ENCODE measurements around the gene TCEA3. TPM values are rescaled to one million over a fixed set of nuclear protein-coding genes. Genes with fewer than 3 reads are reported as not detected.
A peak's percentile ranks its signal among the peaks of the same experiment; 100 is the strongest.

Gene TCEA3
- polyA plus RNA-seq, 4 donors = 20.5 to 55.2 (median 32.4) TPM

- Histone ChIP-seq H3K4me3 (ENCODE audit: low read depth in 1 of 3, low read length in 3 of 3) (no peak overlapping the region), H3K9me3 (ENCODE audit: control insufficient read depth in 2 of 2, insufficient read depth in 1 of 2, low read depth in 1 of 2, low read length in 1 of 2) (no peaks in the 10 kb centered on the region), H3K36me3 (ENCODE audit: control insufficient read depth in 3 of 3, insufficient read depth in 2 of 3, low read depth in 1 of 3, low read length in 3 of 3) (peaks cover 0 to 10% (median 2%) of the 10 kb centered on the region in 3 donors), H3K27ac (ENCODE audit: low read depth in 1 of 3, low read length in 2 of 3) (no peak overlapping the region), H3K27me3 (ENCODE audit: control insufficient read depth in 3 of 3, insufficient read depth in 3 of 3, low read length in 3 of 3) (no peaks in the 10 kb centered on the region), H3K4me1 (ENCODE audit: control insufficient read depth in 3 of 3, insufficient read depth in 2 of 3, low read depth in 1 of 3, low read length in 2 of 3) (peaks cover 0 to 11% (median 0%) of the 10 kb centered on the region in 3 donors)
- DNase-seq (no peak), FAIRE-seq (no peak)
- 92 to 94% (median 93%) methylated on average over 8 of the region's 8 CpGs for WGBS, 3 donors
These were observed 17.4 kb downstream of the TCEA3 start for GRCh38 chr1:23407016-23407630.

GRCh38 chr1:23405946-23406345 lies 18.6 kb downstream of the TCEA3 start:
- Histone ChIP-seq H3K27me3 (ENCODE audit: control insufficient read depth in 3 of 3, insufficient read depth in 3 of 3, low read length in 3 of 3) (no peaks in the 10 kb centered on the region), H3K27ac (ENCODE audit: low read depth in 1 of 3, low read length in 2 of 3) (no peak overlapping the region), H3K36me3 (ENCODE audit: control insufficient read depth in 3 of 3, insufficient read depth in 2 of 3, low read depth in 1 of 3, low read length in 3 of 3) (peaks cover 0 to 10% (median 2%) of the 10 kb centered on the region in 3 donors), H3K4me3 (ENCODE audit: low read depth in 1 of 3, low read length in 3 of 3) (no peak overlapping the region), H3K9me3 (ENCODE audit: control insufficient read depth in 2 of 2, insufficient read depth in 1 of 2, low read depth in 1 of 2, low read length in 1 of 2) (no peaks in the 10 kb centered on the region), H3K4me1 (ENCODE audit: control insufficient read depth in 3 of 3, insufficient read depth in 2 of 3, low read depth in 1 of 3, low read length in 2 of 3) (peaks cover 0 to 11% (median 0%) of the 10 kb centered on the region in 3 donors)
- 75 to 87% (median 86%) methylated on average over 3 of the region's 3 CpGs for WGBS, 3 donors
- no peak for FAIRE-seq
- no peak for DNase-seq

GRCh38 chr1:23403735-23404486 lies 20.6 kb downstream of the TCEA3 start:
- 3 to 9% (median 7%) methylated on average over 19 of the region's 19 CpGs for WGBS, 3 donors
- Histone ChIP-seq H3K27ac (ENCODE audit: low read depth in 1 of 3, low read length in 2 of 3) (peak overlapping the region; percentile 47 to 68 (median 64)), H3K4me1 (ENCODE audit: control insufficient read depth in 3 of 3, insufficient read depth in 2 of 3, low read depth in 1 of 3, low read length in 2 of 3) (peaks cover 0 to 11% (median 0%) of the 10 kb centered on the region in 3 donors), H3K36me3 (ENCODE audit: control insufficient read depth in 3 of 3, insufficient read depth in 2 of 3, low read depth in 1 of 3, low read length in 3 of 3) (peaks cover 0 to 8% (median 2%) of the 10 kb centered on the region in 3 donors), H3K9me3 (ENCODE audit: control insufficient read depth in 2 of 2, insufficient read depth in 1 of 2, low read depth in 1 of 2, low read length in 1 of 2) (no peaks in the 10 kb centered on the region), H3K27me3 (ENCODE audit: control insufficient read depth in 3 of 3, insufficient read depth in 3 of 3, low read length in 3 of 3) (no peaks in the 10 kb centered on the region), H3K4me3 (ENCODE audit: low read depth in 1 of 3, low read length in 3 of 3) (peak overlapping the region in 1 of 3 donors; percentile 28)
- FAIRE-seq (no peak), DNase-seq (peak; percentile 89 to 92)

- Histone ChIP-seq H3K9me3 (ENCODE audit: control insufficient read depth in 2 of 2, insufficient read depth in 1 of 2, low read depth in 1 of 2, low read length in 1 of 2) (no peaks in the 10 kb centered on the region), H3K4me1 (ENCODE audit: control insufficient read depth in 3 of 3, insufficient read depth in 2 of 3, low read depth in 1 of 3, low read length in 2 of 3) (peaks cover 0 to 11% (median 0%) of the 10 kb centered on the region in 3 donors), H3K36me3 (ENCODE audit: control insufficient read depth in 3 of 3, insufficient read depth in 2 of 3, low read depth in 1 of 3, low read length in 3 of 3) (peaks cover 0 to 6% (median 0%) of the 10 kb centered on the region in 3 donors), H3K27ac (ENCODE audit: low read depth in 1 of 3, low read length in 2 of 3) (peak overlapping the region; percentile 47 to 68 (median 64)), H3K4me3 (ENCODE audit: low read depth in 1 of 3, low read length in 3 of 3) (peak overlapping the region in 1 of 3 donors; percentile 28), H3K27me3 (ENCODE audit: control insufficient read depth in 3 of 3, insufficient read depth in 3 of 3, low read length in 3 of 3) (no peaks in the 10 kb centered on the region)
- no peak for FAIRE-seq
- WGBS, 3 donors = 65 to 77% (median 68%) methylated on average over 4 of the region's 4 CpGs
- DNase-seq = no peak
These were observed 21.2 kb downstream of the TCEA3 start for GRCh38 chr1:23403355-23403734.

GRCh38 chr1:23403038-23403336 lies 21.6 kb downstream of the TCEA3 start:
- Histone ChIP-seq H3K27me3 (ENCODE audit: control insufficient read depth in 3 of 3, insufficient read depth in 3 of 3, low read length in 3 of 3) (no peaks in the 10 kb centered on the region), H3K4me3 (ENCODE audit: low read depth in 1 of 3, low read length in 3 of 3) (no peak overlapping the region), H3K4me1 (ENCODE audit: control insufficient read depth in 3 of 3, insufficient read depth in 2 of 3, low read depth in 1 of 3, low read length in 2 of 3) (peaks cover 0 to 11% (median 0%) of the 10 kb centered on the region in 3 donors), H3K36me3 (ENCODE audit: control insufficient read depth in 3 of 3, insufficient read depth in 2 of 3, low read depth in 1 of 3, low read length in 3 of 3) (peaks cover 0 to 6% (median 0%) of the 10 kb centered on the region in 3 donors), H3K27ac (ENCODE audit: low read depth in 1 of 3, low read length in 2 of 3) (peak overlapping the region in 1 of 3 donors; percentile 50), H3K9me3 (ENCODE audit: control insufficient read depth in 2 of 2, insufficient read depth in 1 of 2, low read depth in 1 of 2, low read length in 1 of 2) (no peaks in the 10 kb centered on the region)
- 34 to 45% (median 40%) methylated on average over 6 of the region's 6 CpGs for WGBS, 3 donors
- FAIRE-seq (no peak), DNase-seq (peak in 1 of 2 donors; percentile 17)

DNA sequence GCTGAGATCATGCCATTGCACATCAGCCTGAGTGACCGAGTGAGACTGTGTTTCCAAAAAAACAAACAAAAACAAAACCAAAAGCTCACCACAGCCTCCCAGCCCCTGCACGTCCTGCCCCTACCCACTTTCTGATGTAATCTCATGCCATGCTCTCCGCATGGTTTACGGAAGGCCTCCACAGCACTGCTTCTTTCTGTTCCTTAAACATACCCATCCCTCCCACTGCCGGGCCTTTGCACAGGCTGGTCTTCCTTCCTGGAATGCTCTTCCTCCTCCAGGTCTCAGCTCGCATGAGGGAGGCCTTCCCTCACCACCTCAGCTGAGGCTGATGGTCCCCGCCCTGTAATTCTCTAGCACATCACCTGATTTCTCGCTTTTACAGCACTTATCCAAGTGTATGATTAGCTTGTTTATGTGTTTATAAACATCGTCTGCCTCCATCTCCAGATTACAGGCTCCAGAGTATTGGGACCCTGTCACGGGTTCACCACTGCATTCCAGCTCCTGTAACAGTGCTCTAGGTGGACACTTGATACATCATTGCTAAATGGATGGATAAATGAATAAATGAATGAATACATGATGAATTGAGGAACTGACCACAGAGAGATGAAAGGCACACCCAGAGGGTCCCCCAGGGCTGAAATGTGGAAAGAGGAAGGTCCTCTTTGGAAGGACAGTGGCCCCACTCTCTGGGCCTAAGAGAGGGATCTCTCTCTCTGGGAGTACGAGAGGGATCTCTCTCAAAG lies 22.1 kb downstream of the TCEA3 start:
- DNase-seq (no peak), FAIRE-seq (no peak)
- Histone ChIP-seq H3K27ac (ENCODE audit: low read depth in 1 of 3, low read length in 2 of 3) (peak overlapping the region in 1 of 3 donors; percentile 50), H3K36me3 (ENCODE audit: control insufficient read depth in 3 of 3, insufficient read depth in 2 of 3, low read depth in 1 of 3, low read length in 3 of 3) (peaks cover 0 to 6% (median 0%) of the 10 kb centered on the region in 3 donors), H3K27me3 (ENCODE audit: control insufficient read depth in 3 of 3, insufficient read depth in 3 of 3, low read length in 3 of 3) (no peaks in the 10 kb centered on the region), H3K4me1 (ENCODE audit: control insufficient read depth in 3 of 3, insufficient read depth in 2 of 3, low read depth in 1 of 3, low read length in 2 of 3) (peaks cover 0 to 11% (median 0%) of the 10 kb centered on the region in 3 donors), H3K9me3 (ENCODE audit: control insufficient read depth in 2 of 2, insufficient read depth in 1 of 2, low read depth in 1 of 2, low read length in 1 of 2) (no peaks in the 10 kb centered on the region), H3K4me3 (ENCODE audit: low read depth in 1 of 3, low read length in 3 of 3) (no peak overlapping the region)
- WGBS, 3 donors = 70 to 82% (median 80%) methylated on average over 11 of the region's 11 CpGs

DNA sequence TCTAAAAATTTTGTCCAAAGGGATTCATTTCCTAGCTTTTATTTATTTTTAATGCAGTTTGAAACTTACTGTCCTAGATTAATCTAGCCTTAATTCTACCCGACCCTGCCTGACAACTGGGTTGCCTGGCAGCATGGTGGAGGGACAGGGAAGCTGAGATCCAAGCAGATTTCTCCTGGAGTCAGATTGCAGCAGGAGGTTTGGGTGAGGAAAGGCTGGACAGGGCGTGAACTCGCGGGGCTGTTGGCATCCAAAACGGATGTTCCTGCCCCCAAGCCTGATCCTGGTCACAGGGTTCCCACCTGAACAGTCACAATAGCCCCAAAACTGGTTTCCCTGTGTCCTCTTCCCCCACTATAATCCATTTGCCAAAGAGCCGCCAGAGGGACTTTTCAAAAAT lies 23.2 kb downstream of the TCEA3 start:
- peaks cover 0 to 11% (median 0%) of the 10 kb centered on the region in 3 donors for H3K4me1 ChIP-seq (ENCODE audit: control insufficient read depth in 3 of 3, insufficient read depth in 2 of 3, low read depth in 1 of 3, low read length in 2 of 3)
- WGBS, 3 donors = 79 to 90% (median 81%) methylated on average over 6 of the region's 6 CpGs
- H3K27me3 ChIP-seq (ENCODE audit: control insufficient read depth in 3 of 3, insufficient read depth in 3 of 3, low read length in 3 of 3) = no peaks in the 10 kb centered on the region
- H3K4me3 ChIP-seq (ENCODE audit: low read depth in 1 of 3, low read length in 3 of 3) = no peak overlapping the region
- no peak for DNase-seq
- no peaks in the 10 kb centered on the region for H3K9me3 ChIP-seq (ENCODE audit: control insufficient read depth in 2 of 2, insufficient read depth in 1 of 2, low read depth in 1 of 2, low read length in 1 of 2)
- H3K36me3 ChIP-seq (ENCODE audit: control insufficient read depth in 3 of 3, insufficient read depth in 2 of 3, low read depth in 1 of 3, low read length in 3 of 3) = peaks cover 0 to 7% (median under 1%) of the 10 kb centered on the region in 3 donors
- H3K27ac ChIP-seq (ENCODE audit: low read depth in 1 of 3, low read length in 2 of 3) = no peak overlapping the region
- no peak for FAIRE-seq

Measured in small intestine (tissue), 7 donors.